Measurements from ENCODE around the gene SEL1L. TPM values are rescaled to one million over a fixed set of nuclear protein-coding genes. Genes with fewer than 3 reads are reported as not detected.

SEL1L gene
- polyA plus RNA-seq, 1 of the 3 experiments (the other 2 are of a cell fraction) = 13.8 TPM

GRCh38 chr14:81450100-81450531, 83.5 kb downstream of the SEL1L start:
- no peaks in the 10 kb centered on the region for H3K9me2 ChIP-seq
- H3K4me3 ChIP-seq (ENCODE audit: low read depth in 2 of 2, low read length in 1 of 2) = no peak overlapping the region
- H3F3A ChIP-seq (replicated peaks; ENCODE audit: insufficient read depth) = no peaks in the 10 kb centered on the region
- WGBS (ENCODE audit: low lambda C conversion rate) = 65% methylated on average over 6 of the region's 10 CpGs
- ChIA-PET POLR2A (interaction anchor here (1.1 kb wide), 1 partner anchor 231 kb away, joined by 3 read pairs; no protein-coding TSS in a partner anchor), CTCF (interaction anchor here (0.6 to 10.5 kb wide), 6 partner anchors 11 to 454 kb away, joined by 3 to 321 read pairs (median 5); no protein-coding TSS in a partner anchor)
- no peaks in the 10 kb centered on the region for H3K9me3 ChIP-seq
- H4K20me1 ChIP-seq (ENCODE audit: insufficient read depth) = no peaks in the 10 kb centered on the region
- no peak overlapping the region for H3K27ac ChIP-seq (ENCODE audit: low read depth in 2 of 2, low read length in 1 of 2)
- no peak for DNase-seq
- no peak overlapping the region for H2AFZ ChIP-seq (ENCODE audit: low read depth)
- no peak overlapping the region for H3K9ac ChIP-seq
- no peaks in the 10 kb centered on the region; the same call in 1 of the 2 replicates for H3K27me3 ChIP-seq (ENCODE audit: insufficient read depth)
- H3K4me2 ChIP-seq = no peak overlapping the region
- no peaks in the 10 kb centered on the region for H3K79me2 ChIP-seq (ENCODE audit: insufficient read depth)
- H3K4me1 ChIP-seq (ENCODE audit: control insufficient read depth in 1 of 2, insufficient read depth in 2 of 2, low read depth in 1 of 2, low read length in 1 of 2) = peaks cover 0 to 4% of the 10 kb centered on the region in 2 experiments; a peak in 1 of 4 replicates
- H3K36me3 ChIP-seq (replicated peaks in 1 of 2; ENCODE audit: control insufficient read depth in 1 of 2, insufficient read depth in 2 of 2, low read length in 1 of 2) = no peaks in the 10 kb centered on the region
- TF ChIP-seq REST (IDR thresholded peaks at IDR 0.05; ENCODE audit: low read depth, low read length) (no peak), POLR2AphosphoS5 (IDR thresholded peaks at IDR 0.05; ENCODE audit: low read depth, low read length) (no peak), CTCF (IDR thresholded peaks at IDR 0.05) (no peak), FOXJ3 (CRISPR knock-in tag; IDR thresholded peaks at IDR 0.05) (no peak), TEAD4 (IDR thresholded peaks at IDR 0.05; ENCODE audit: borderline replicate concordance, insufficient read depth) (no peak), FOSL2 (IDR thresholded peaks at IDR 0.05; ENCODE audit: borderline replicate concordance, low read depth) (no peak), FOXM1 (IDR thresholded peaks at IDR 0.05; ENCODE audit: low read depth) (no peak), MAX (IDR thresholded peaks at IDR 0.05; ENCODE audit: low read depth) (no peak), ZBTB33 (IDR thresholded peaks at IDR 0.05; ENCODE audit: borderline replicate concordance, low read depth) (no peak), NFIC (IDR thresholded peaks at IDR 0.05; ENCODE audit: borderline replicate concordance) (no peak), NRF1 (IDR thresholded peaks at IDR 0.05; ENCODE audit: low read depth, low read length) (no peak), TCF12 (IDR thresholded peaks at IDR 0.05) (no peak), TAF1 (IDR thresholded peaks at IDR 0.05; ENCODE audit: borderline replicate concordance, low read depth, low read length) (no peak), SMC3 (IDR thresholded peaks at IDR 0.05; ENCODE audit: low read depth, low read length) (no peak), GATA2 (CRISPR knock-in tag; IDR thresholded peaks at IDR 0.05) (no peak), SIN3A (IDR thresholded peaks at IDR 0.05; ENCODE audit: borderline replicate concordance, low read depth, low read length) (no peak), RAD21 (IDR thresholded peaks at IDR 0.05; ENCODE audit: low read length) (no peak), PBX3 (IDR thresholded peaks at IDR 0.05) (no peak), GABPA (IDR thresholded peaks at IDR 0.05; ENCODE audit: low read depth) (no peak), IRF3 (IDR thresholded peaks at IDR 0.05; ENCODE audit: low read depth, low read length) (no peak)

Data from SK-N-SH (cell line).